GM10847 (cell line): ENCODE measurements around the gene ABCA7.

Experiments
- POLR2A ChIP-seq: IDR thresholded peaks from 2 replicates; pipeline ENCODE4 v1.6.1; 2011; ENCODE audit not compliant: insufficient read length; ENCODE audit errors: extremely low read depth

Gene ABCA7

GRCh38 chr19:1053176-1054101, 13.5 kb downstream of the ABCA7 start:
- no peak for TF ChIP-seq POLR2A

- TF ChIP-seq POLR2A = no peak
Observed at GRCh38 chr19:1054102-1055027, 14.5 kb downstream of the ABCA7 start.

GRCh38 chr19:1055028-1055425, 15.1 kb downstream of the ABCA7 start:
- no peak for TF ChIP-seq POLR2A

GRCh38 chr19:1055886-1056620, 16.1 kb downstream of the ABCA7 start:
- no peak for TF ChIP-seq POLR2A

GRCh38 chr19:1057176-1057855, 17.4 kb downstream of the ABCA7 start:
- no peak for TF ChIP-seq POLR2A

GRCh38 chr19:1058112-1058511, 18.2 kb downstream of the ABCA7 start:
- no peak for TF ChIP-seq POLR2A

- TF ChIP-seq POLR2A = no peak
Observed at GRCh38 chr19:1060689-1061088, 20.8 kb downstream of the ABCA7 start.

- TF ChIP-seq POLR2A = no peak
Observed at GRCh38 chr19:1061987-1062386, 22.1 kb downstream of the ABCA7 start.

GRCh38 chr19:1062387-1063029, 22.6 kb downstream of the ABCA7 start:
- TF ChIP-seq POLR2A = no peak

- no peak for TF ChIP-seq POLR2A
Observed at GRCh38 chr19:1063030-1063908, 23.4 kb downstream of the ABCA7 start.

- no peak for TF ChIP-seq POLR2A
Observed at GRCh38 chr19:1063909-1064660, 24.2 kb downstream of the ABCA7 start.

- TF ChIP-seq POLR2A = no peak
Observed at GRCh38 chr19:1064661-1065605, 25.0 kb downstream of the ABCA7 start.
